Activated naive CD4-positive, alpha-beta T cell treated with anti-CD3 and anti-CD28 coated beads, Interleukin-2, amount 50 U/mL, for 24 hours (primary cell): Measurements from ENCODE around the gene HYDIN.
"Not testable (repeated sequence)": the region's sequence is repeated elsewhere in the genome, so short reads cannot be mapped to it uniquely, and the experiment has no call there.

Experiments
- H3K27ac Mint-ChIP-seq: one replicate; pipeline ENCODE4 v1.8.0; 2021; ENCODE audit warnings: mild to moderate bottlenecking, mixed read lengths
- H3K27me3 Mint-ChIP-seq: one replicate; pipeline ENCODE4 v1.8.0; 2021; ENCODE audit warnings: mixed read lengths
- H3K36me3 Mint-ChIP-seq: one replicate; pipeline ENCODE4 v1.8.0; 2021; ENCODE audit warnings: mixed read lengths
- H3K4me1 Mint-ChIP-seq: one replicate; pipeline ENCODE4 v1.8.0; 2021; ENCODE audit warnings: mixed read lengths
- H3K4me3 Mint-ChIP-seq: one replicate; pipeline ENCODE4 v1.8.0; 2021; ENCODE audit warnings: mild to moderate bottlenecking, mixed read lengths
- H3K9me3 Mint-ChIP-seq: one replicate; pipeline ENCODE4 v1.8.0; 2021; ENCODE audit warnings: mixed read lengths

Gene HYDIN

GRCh38 chr16:71080262-71080661 is 150.3 kb downstream of the HYDIN start:
- not testable (repeated sequence) for H3K9me3 Mint-ChIP-seq, H3K36me3 Mint-ChIP-seq, H3K27ac Mint-ChIP-seq, H3K4me1 Mint-ChIP-seq, H3K27me3 Mint-ChIP-seq, H3K4me3 Mint-ChIP-seq

GRCh38 chr16:71070651-71071050 is 159.9 kb downstream of the HYDIN start:
- not testable (repeated sequence) for H3K27me3 Mint-ChIP-seq, H3K4me1 Mint-ChIP-seq, H3K27ac Mint-ChIP-seq, H3K9me3 Mint-ChIP-seq, H3K4me3 Mint-ChIP-seq, H3K36me3 Mint-ChIP-seq

GRCh38 chr16:71069842-71070241 is 160.7 kb downstream of the HYDIN start:
- not testable (repeated sequence) for H3K36me3 Mint-ChIP-seq, H3K27ac Mint-ChIP-seq, H3K9me3 Mint-ChIP-seq, H3K4me1 Mint-ChIP-seq, H3K27me3 Mint-ChIP-seq, H3K4me3 Mint-ChIP-seq

GRCh38 chr16:71053897-71054609 is 176.5 kb downstream of the HYDIN start:
- not testable (repeated sequence) for H3K27me3 Mint-ChIP-seq, H3K27ac Mint-ChIP-seq, H3K9me3 Mint-ChIP-seq, H3K36me3 Mint-ChIP-seq, H3K4me1 Mint-ChIP-seq, H3K4me3 Mint-ChIP-seq

- not testable (repeated sequence) for H3K4me1 Mint-ChIP-seq, H3K36me3 Mint-ChIP-seq, H3K27ac Mint-ChIP-seq, H3K27me3 Mint-ChIP-seq, H3K4me3 Mint-ChIP-seq, H3K9me3 Mint-ChIP-seq
Observed at GRCh38 chr16:71050307-71050706, 180.2 kb downstream of the HYDIN start.

- H3K4me1 Mint-ChIP-seq, H3K27ac Mint-ChIP-seq, H3K4me3 Mint-ChIP-seq, H3K9me3 Mint-ChIP-seq, H3K27me3 Mint-ChIP-seq, H3K36me3 Mint-ChIP-seq: not testable (repeated sequence)
Observed at GRCh38 chr16:71039368-71040111, 191.0 kb downstream of the HYDIN start.

- H3K27me3 Mint-ChIP-seq, H3K4me1 Mint-ChIP-seq, H3K9me3 Mint-ChIP-seq, H3K4me3 Mint-ChIP-seq, H3K36me3 Mint-ChIP-seq, H3K27ac Mint-ChIP-seq: not testable (repeated sequence)
Observed at GRCh38 chr16:71038421-71038820, 192.1 kb downstream of the HYDIN start.

GRCh38 chr16:71037987-71038386 is 192.5 kb downstream of the HYDIN start:
- H3K4me1 Mint-ChIP-seq, H3K4me3 Mint-ChIP-seq: not testable (repeated sequence)

GRCh38 chr16:71028032-71028727 is 202.3 kb downstream of the HYDIN start:
- H3K4me3 Mint-ChIP-seq, H3K36me3 Mint-ChIP-seq, H3K27me3 Mint-ChIP-seq, H3K4me1 Mint-ChIP-seq, H3K9me3 Mint-ChIP-seq, H3K27ac Mint-ChIP-seq: not testable (repeated sequence)

More at GRCh38 chr16:71037987-71038386, 192.5 kb downstream of the HYDIN start:
- H3K27me3 Mint-ChIP-seq, H3K9me3 Mint-ChIP-seq, H3K36me3 Mint-ChIP-seq, H3K27ac Mint-ChIP-seq: not testable (repeated sequence)

GRCh38 chr16:71027511-71027910 is 203.0 kb downstream of the HYDIN start:
- not testable (repeated sequence) for H3K27ac Mint-ChIP-seq, H3K4me1 Mint-ChIP-seq, H3K9me3 Mint-ChIP-seq, H3K27me3 Mint-ChIP-seq, H3K4me3 Mint-ChIP-seq, H3K36me3 Mint-ChIP-seq

- not testable (repeated sequence) for H3K36me3 Mint-ChIP-seq, H3K27ac Mint-ChIP-seq, H3K9me3 Mint-ChIP-seq, H3K27me3 Mint-ChIP-seq, H3K4me3 Mint-ChIP-seq, H3K4me1 Mint-ChIP-seq
Observed at GRCh38 chr16:71023851-71024439, 206.6 kb downstream of the HYDIN start.

- H3K36me3 Mint-ChIP-seq, H3K4me1 Mint-ChIP-seq, H3K27me3 Mint-ChIP-seq, H3K27ac Mint-ChIP-seq, H3K9me3 Mint-ChIP-seq, H3K4me3 Mint-ChIP-seq: not testable (repeated sequence)
Observed at GRCh38 chr16:71021961-71022537, 208.5 kb downstream of the HYDIN start.

- not testable (repeated sequence) for H3K4me3 Mint-ChIP-seq, H3K27ac Mint-ChIP-seq, H3K27me3 Mint-ChIP-seq, H3K36me3 Mint-ChIP-seq, H3K9me3 Mint-ChIP-seq, H3K4me1 Mint-ChIP-seq
Observed at GRCh38 chr16:71019067-71019682, 211.3 kb downstream of the HYDIN start.

- not testable (repeated sequence) for H3K9me3 Mint-ChIP-seq, H3K4me1 Mint-ChIP-seq, H3K27ac Mint-ChIP-seq, H3K27me3 Mint-ChIP-seq, H3K36me3 Mint-ChIP-seq, H3K4me3 Mint-ChIP-seq
Observed at GRCh38 chr16:71015419-71015818, 215.1 kb downstream of the HYDIN start.

- H3K9me3 Mint-ChIP-seq, H3K27ac Mint-ChIP-seq, H3K27me3 Mint-ChIP-seq: not testable (repeated sequence)
Observed at GRCh38 chr16:71009440-71010223, 220.9 kb downstream of the HYDIN start.

More at GRCh38 chr16:71009440-71010223, 220.9 kb downstream of the HYDIN start:
- not testable (repeated sequence) for H3K4me3 Mint-ChIP-seq, H3K4me1 Mint-ChIP-seq, H3K36me3 Mint-ChIP-seq
